Measurements from ENCODE around the gene CLPTM1. TPM values are rescaled to one million over a fixed set of nuclear protein-coding genes. Genes with fewer than 3 reads are reported as not detected.

The CLPTM1 gene
- total RNA-seq, 4 donors from 2014 or later: 30.6 to 99.5 (median 64.2) TPM

DNA sequence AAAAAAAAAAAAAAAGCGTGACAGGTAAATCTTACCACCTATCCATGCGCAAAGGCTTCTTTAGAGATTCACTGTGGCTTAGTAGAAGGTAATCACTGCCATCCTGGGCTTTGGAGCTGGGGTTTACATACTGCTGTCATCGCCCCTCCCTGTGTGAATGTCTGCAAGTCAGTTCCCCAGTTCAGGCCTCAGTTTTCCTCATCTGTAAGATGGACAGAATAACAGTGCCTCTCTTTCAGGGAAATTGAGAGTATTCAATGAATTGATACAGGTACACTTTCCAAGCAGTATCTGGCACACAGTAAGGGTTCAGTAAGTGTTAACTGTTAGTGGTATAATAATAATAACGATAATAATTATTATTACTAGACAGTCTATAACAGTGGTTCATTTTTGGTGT lies 48.3 kb downstream of the CLPTM1 start:
- Histone ChIP-seq H3K27me3 (no peaks in the 10 kb centered on the region), H3K36me3 (no peaks in the 10 kb centered on the region), H3K27ac (no peak overlapping the region), H3K4me1 (no peaks in the 10 kb centered on the region), H3K9me3 (no peaks in the 10 kb centered on the region), H3K4me3 (no peak overlapping the region)
- no peak for TF ChIP-seq POLR2A (IDR thresholded peaks at IDR 0.05)
- TF ChIP-seq, protein P1, sequence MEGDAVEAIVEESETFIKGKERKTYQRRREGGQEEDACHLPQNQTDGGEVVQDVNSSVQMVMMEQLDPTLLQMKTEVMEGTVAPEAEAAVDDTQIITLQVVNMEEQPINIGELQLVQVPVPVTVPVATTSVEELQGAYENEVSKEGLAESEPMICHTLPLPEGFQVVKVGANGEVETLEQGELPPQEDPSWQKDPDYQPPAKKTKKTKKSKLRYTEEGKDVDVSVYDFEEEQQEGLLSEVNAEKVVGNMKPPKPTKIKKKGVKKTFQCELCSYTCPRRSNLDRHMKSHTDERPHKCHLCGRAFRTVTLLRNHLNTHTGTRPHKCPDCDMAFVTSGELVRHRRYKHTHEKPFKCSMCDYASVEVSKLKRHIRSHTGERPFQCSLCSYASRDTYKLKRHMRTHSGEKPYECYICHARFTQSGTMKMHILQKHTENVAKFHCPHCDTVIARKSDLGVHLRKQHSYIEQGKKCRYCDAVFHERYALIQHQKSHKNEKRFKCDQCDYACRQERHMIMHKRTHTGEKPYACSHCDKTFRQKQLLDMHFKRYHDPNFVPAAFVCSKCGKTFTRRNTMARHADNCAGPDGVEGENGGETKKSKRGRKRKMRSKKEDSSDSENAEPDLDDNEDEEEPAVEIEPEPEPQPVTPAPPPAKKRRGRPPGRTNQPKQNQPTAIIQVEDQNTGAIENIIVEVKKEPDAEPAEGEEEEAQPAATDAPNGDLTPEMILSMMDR (IDR thresholded peaks at IDR 0.05): no peak
- no peak for DNase-seq
- intact Hi-C loops (cut with DNase I; ENCODE audit: low total_unique reads): no loop called here

GRCh38 chr19:45005787-45006186 lies 50.6 kb downstream of the CLPTM1 start:
- Histone ChIP-seq H3K4me1 (no peaks in the 10 kb centered on the region), H3K9me3 (no peaks in the 10 kb centered on the region), H3K36me3 (no peaks in the 10 kb centered on the region), H3K4me3 (no peak overlapping the region), H3K27ac (no peak overlapping the region), H3K27me3 (no peaks in the 10 kb centered on the region)
- TF ChIP-seq, protein P1 (IDR thresholded peaks at IDR 0.05): no peak
- TF ChIP-seq POLR2A (IDR thresholded peaks at IDR 0.05): no peak
- DNase-seq: no peak
- intact Hi-C loops (cut with DNase I; ENCODE audit: low total_unique reads): no loop called here

DNA sequence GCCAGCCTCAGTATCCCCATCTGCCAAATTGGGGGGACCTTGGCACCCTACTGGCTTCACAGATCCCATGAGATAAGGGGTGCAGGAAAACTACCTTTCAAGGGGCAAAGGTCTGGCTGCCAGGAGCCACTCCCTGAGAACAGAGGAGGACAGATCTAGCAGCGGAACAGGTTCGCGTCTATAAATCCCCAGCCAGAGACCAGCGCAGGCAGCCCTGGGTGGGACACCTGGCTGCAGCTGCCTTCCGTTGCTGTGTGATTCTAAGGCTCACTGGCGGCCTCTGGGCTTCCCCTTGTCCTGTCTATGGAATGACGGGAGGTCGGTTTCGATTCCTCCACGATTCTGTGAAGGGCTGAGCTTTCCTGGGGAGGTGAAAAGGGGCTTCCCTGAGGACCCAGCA lies 53.4 kb downstream of the CLPTM1 start:
- intact Hi-C loops (cut with DNase I; ENCODE audit: low total_unique reads): no loop called here
- H3K9me3 ChIP-seq: no peaks in the 10 kb centered on the region
- no peaks in the 10 kb centered on the region for H3K27me3 ChIP-seq
- no peak overlapping the region for H3K27ac ChIP-seq
- DNase-seq: no peak
- H3K36me3 ChIP-seq: no peaks in the 10 kb centered on the region
- no peak for TF ChIP-seq POLR2A (IDR thresholded peaks at IDR 0.05)
- TF ChIP-seq, protein P1 (IDR thresholded peaks at IDR 0.05): no peak
- H3K4me1 ChIP-seq: no peaks in the 10 kb centered on the region
- H3K4me3 ChIP-seq: no peak overlapping the region

DNA sequence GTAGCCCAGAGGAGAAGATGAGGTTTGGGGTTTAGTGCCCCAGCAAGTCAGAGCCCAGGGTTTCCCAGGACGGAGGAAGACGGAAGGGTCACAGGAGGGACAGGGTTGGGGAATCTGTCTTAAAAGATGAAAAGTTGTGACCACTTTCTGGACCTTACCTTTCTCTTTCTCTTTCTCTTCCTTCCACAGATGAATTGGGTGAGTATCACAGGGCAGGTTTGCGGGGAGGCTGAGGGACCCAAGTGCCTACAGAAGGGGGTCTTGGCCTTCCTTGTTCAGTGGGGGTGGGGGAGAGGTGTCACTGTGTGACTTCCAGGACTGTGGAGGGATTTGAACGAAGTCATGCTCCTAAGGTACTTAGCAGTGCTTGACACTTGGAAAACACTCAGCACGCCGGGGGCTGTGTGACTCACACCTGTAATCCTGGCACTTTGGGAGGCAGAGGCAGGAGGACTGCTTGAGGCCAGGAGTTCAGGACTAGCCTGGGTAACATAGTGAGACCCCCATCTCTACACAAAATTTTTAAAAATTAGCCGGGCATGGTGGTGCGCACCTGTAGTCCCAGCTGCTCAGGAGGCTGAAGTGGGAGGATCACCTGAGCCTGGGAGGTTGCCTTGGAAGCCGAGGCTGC lies 54.6 kb downstream of the CLPTM1 start:
- Histone ChIP-seq H3K4me1 (no peaks in the 10 kb centered on the region), H3K4me3 (no peak overlapping the region), H3K27ac (no peak overlapping the region), H3K9me3 (no peaks in the 10 kb centered on the region), H3K27me3 (no peaks in the 10 kb centered on the region), H3K36me3 (no peaks in the 10 kb centered on the region)
- no peak for TF ChIP-seq POLR2A (IDR thresholded peaks at IDR 0.05)
- TF ChIP-seq, protein P1 (IDR thresholded peaks at IDR 0.05): no peak
- DNase-seq: no peak
- intact Hi-C loops (cut with DNase I; ENCODE audit: low total_unique reads): no loop called here

DNA sequence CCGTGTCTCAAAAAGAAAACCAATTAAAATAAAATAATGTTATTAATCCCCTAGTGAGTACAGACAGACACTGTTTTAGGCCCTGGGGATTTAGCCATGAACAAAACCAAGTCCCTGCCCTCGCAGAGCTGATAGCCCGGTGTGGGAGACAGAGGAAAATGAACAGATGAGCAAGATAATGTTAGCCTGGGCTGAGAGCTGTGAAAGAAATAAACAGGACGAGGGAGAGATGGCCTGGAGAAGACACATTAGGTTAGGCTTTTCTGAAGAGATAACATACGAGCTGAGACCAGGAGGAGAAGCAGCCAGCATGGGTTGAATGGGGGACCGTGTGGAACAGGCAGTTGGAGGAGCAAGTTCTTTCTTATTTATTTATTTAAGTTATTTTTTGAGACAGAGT lies 55.1 kb downstream of the CLPTM1 start:
- H3K36me3 ChIP-seq: no peaks in the 10 kb centered on the region
- intact Hi-C loops (cut with DNase I; ENCODE audit: low total_unique reads): no loop called here
- no peaks in the 10 kb centered on the region for H3K27me3 ChIP-seq
- no peak for TF ChIP-seq POLR2A (IDR thresholded peaks at IDR 0.05)
- TF ChIP-seq, protein P1 (IDR thresholded peaks at IDR 0.05): no peak
- H3K4me3 ChIP-seq: no peak overlapping the region
- H3K9me3 ChIP-seq: no peaks in the 10 kb centered on the region
- H3K4me1 ChIP-seq: no peaks in the 10 kb centered on the region
- DNase-seq: no peak
- no peak overlapping the region for H3K27ac ChIP-seq
